Choroid plexus epithelial cell (primary cell): ENCODE results near the gene ATP10A.

Source experiments
- DNase-seq: peaks from one replicate; pipeline ENCODE4 v3.0.0-alpha.2; 2010; ENCODE audit warnings: low read depth
- H3K4me3 ChIP-seq: 2 replicates; pipeline ENCODE4 v1.5.1; 2011; ENCODE audit warnings: low read depth, mild to moderate bottlenecking, control low read depth, low read length, moderate library complexity
- TF ChIP-seq, protein P1 (sequence below): conservative IDR thresholded peaks from 2 replicates; pipeline ENCODE4 v1.5.1; 2011; ENCODE audit warnings: low read depth, mild to moderate bottlenecking, control low read depth, inconsistent platforms, low read length, moderate library complexity

Gene ATP10A

DNA sequence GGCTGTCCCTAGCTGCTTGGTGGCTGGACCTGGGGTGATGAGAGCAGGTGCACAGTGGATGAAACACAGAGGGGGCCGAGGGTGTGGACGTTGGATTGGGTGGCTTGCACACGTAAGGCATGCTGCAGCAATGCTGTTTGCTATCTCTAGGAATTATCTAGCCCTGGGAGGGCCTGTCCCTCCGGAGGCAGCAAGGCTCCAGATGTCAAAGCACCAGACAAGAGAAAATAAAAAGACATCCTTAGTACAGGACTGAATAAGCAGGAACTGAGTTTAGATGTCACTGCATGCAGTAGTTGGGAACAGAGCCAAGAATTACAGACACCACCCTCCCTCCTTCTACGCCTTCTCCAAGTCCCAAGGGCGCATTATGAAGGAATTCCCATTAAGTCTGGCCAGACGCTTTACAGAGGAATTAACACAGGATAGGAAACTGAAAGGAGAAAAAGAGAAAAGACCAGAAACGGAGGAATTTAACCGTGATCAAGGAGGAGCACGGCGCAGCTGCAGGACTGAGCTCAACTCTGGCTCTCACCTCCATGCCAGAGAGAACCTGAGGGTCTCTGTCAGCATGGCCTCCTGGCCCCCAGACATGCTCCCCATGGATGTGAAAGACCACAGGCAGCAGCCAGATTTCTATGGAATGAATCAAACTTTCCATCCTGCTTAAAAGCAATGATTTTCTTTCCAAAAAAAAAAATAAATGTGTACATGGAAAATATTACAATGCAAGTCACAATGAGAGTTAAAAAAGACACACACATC, 13.8 kb downstream of the ATP10A start:
- peak; percentile 29 for DNase-seq
- no peak overlapping the region for H3K4me3 ChIP-seq
- TF ChIP-seq, protein P1, sequence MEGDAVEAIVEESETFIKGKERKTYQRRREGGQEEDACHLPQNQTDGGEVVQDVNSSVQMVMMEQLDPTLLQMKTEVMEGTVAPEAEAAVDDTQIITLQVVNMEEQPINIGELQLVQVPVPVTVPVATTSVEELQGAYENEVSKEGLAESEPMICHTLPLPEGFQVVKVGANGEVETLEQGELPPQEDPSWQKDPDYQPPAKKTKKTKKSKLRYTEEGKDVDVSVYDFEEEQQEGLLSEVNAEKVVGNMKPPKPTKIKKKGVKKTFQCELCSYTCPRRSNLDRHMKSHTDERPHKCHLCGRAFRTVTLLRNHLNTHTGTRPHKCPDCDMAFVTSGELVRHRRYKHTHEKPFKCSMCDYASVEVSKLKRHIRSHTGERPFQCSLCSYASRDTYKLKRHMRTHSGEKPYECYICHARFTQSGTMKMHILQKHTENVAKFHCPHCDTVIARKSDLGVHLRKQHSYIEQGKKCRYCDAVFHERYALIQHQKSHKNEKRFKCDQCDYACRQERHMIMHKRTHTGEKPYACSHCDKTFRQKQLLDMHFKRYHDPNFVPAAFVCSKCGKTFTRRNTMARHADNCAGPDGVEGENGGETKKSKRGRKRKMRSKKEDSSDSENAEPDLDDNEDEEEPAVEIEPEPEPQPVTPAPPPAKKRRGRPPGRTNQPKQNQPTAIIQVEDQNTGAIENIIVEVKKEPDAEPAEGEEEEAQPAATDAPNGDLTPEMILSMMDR, result no peak

- TF ChIP-seq, protein P1, result no peak
- DNase-seq, result no peak
- H3K4me3 ChIP-seq, result no peak overlapping the region
These were observed 14.4 kb downstream of the ATP10A start for GRCh38 chr15:25848784-25849156.

GRCh38 chr15:25848325-25848724, 14.8 kb downstream of the ATP10A start:
- TF ChIP-seq, protein P1, result no peak
- DNase-seq, result no peak
- H3K4me3 ChIP-seq, result no peak overlapping the region

GRCh38 chr15:25847051-25847450, 16.1 kb downstream of the ATP10A start:
- no peak overlapping the region for H3K4me3 ChIP-seq
- TF ChIP-seq, protein P1, result no peak
- no peak for DNase-seq

DNA sequence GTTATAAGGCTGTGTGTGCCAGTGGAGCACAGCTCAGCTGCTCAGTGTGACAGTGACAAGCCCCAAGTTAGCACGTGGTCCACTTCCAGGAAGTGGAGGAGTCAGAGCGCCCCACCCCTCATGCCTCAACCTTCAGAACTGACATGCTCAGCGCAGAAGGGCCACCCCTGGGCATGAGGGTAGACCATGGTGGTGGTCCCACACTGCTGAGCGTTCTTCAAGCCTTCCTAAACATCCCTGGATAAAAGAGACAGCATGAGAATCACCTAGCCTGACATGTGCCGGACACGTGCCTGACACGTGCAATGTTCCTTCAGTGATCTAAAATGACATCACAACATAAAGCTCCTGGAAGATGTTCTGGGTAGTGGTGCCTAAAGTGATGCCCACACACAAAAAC, 16.8 kb downstream of the ATP10A start:
- TF ChIP-seq, protein P1, result no peak
- no peak for DNase-seq
- H3K4me3 ChIP-seq, result no peak overlapping the region

- TF ChIP-seq, protein P1, result no peak
- no peak for DNase-seq
- H3K4me3 ChIP-seq, result no peak overlapping the region
These were observed 18.0 kb downstream of the ATP10A start for GRCh38 chr15:25844981-25845680.
